GM10266 (cell line): ENCODE data around the gene TMEM31.

Source experiments
- DNase-seq: peaks from one replicate; pipeline ENCODE4 v3.0.0; 2012; ENCODE audit errors: extremely low spot score
- CTCF ChIP-seq: IDR thresholded peaks from 2 replicates; pipeline ENCODE4 v1.5.1; 2012; ENCODE audit warnings: mild to moderate bottlenecking, low read depth; ENCODE audit not compliant: control insufficient read depth, insufficient read depth; ENCODE audit errors: missing control alignments

Gene TMEM31

DNA sequence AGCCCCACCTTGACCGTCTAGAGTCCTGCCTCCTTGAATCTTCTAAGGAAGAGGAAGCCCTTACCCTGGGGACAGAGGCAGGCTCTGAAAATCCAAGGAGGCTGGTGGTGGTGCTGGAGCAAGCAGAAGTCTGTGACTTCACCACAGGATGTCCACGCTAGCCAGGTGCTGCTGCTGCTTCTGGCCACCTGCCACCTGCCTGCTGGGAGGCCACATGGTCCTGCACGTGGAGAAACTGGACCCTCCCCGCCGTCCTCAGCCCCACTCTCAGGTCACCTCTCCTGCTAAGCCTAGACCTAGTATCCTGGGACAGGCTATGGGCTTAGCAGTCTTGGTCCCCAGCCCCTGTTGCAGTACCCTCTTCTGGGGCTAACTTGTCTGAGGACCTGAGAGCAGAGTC is 15.8 kb downstream of the TMEM31 start:
- TF ChIP-seq CTCF, result no peak
- DNase-seq, result no peak

- DNase-seq, result no peak
- TF ChIP-seq CTCF, result no peak
Observed at GRCh38 chrX:103727115-103727514, 16.4 kb downstream of the TMEM31 start.

DNA sequence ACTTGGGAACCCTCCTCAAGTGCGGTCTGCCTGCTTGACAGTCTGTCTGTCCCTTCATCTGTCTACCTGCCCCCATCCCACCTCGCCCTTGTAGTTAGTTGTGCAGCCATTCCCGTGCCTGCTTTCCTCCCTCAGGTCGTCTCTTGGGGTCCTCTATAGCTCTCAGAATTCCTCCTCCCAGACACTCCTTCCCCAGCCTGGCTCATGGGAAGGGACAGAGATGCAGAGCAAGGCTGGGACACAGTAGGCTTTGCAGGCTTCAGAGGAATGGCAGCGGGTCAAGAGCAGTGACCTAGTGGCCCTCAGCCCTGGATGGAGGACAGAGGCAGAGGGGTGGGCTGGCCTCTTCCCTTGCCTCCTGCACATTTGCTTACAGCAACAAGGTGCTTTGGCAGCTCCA is 18.3 kb downstream of the TMEM31 start:
- no peak for DNase-seq
- no peak for TF ChIP-seq CTCF

GRCh38 chrX:103730147-103730795 is 19.6 kb downstream of the TMEM31 start:
- TF ChIP-seq CTCF, result no peak
- no peak for DNase-seq

GRCh38 chrX:103730796-103731493 is 20.2 kb downstream of the TMEM31 start:
- DNase-seq, result no peak
- TF ChIP-seq CTCF, result no peak

GRCh38 chrX:103733017-103733416 is 22.3 kb downstream of the TMEM31 start:
- no peak for TF ChIP-seq CTCF
- DNase-seq, result no peak

- no peak for DNase-seq
- TF ChIP-seq CTCF, result no peak
Observed at GRCh38 chrX:103734125-103734760, 23.5 kb downstream of the TMEM31 start.
